Stimulated activated CD8-positive, alpha-beta memory T cell treated with anti-CD3 and anti-CD28 coated beads, Interleukin-12 subunit alpha, Interleukin-12 subunit beta, amount 100 ng/mL, for 1 hour (primary cell): ENCODE results near the gene COL23A1.
A peak's percentile ranks its signal among the peaks of the same experiment; 100 is the strongest.

Experiments
- DNase-seq: peaks from one replicate; pipeline ENCODE4 v3.0.0-alpha.2; 2020; ENCODE audit warnings: low read depth

The COL23A1 gene

DNA sequence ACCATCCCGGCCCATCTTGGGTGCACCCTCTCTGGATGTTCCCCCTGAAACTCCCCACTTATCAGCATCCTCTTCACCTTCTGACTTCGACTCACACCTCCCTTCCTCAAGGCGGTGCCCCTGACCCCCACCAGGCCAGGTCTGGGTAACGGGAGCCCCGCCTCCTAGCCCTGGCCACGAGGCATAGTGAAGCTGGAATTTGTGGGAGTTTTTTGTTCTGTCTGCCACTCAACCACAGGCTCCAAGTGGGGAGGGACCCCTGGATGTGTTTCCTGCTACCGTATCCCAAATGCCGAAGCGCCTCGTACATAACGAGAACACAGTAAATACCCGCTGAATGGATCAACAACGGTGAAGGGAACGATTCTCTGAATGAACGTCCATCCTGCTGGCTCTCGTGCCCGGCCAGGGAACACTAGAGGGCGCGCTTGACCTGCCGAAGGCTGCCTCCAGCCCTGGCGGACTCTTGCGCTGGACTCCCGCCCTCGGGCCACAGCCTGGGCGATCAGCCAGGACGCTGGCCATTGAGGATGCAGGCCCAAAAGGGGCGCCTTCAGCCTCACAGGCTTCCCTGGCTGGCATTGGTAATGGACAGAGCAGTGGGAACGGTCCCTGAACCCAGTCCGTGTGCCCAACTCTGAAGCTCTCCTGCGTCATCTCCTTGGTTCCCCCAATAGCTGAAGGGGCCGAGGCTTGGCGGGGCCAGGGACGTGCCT, 310.3 kb downstream of the COL23A1 start:
- DNase-seq, result peak; percentile 27

GRCh38 chr5:178279026-178279722, 311.0 kb downstream of the COL23A1 start:
- no peak for DNase-seq

- no peak for DNase-seq
These were observed 311.7 kb downstream of the COL23A1 start for GRCh38 chr5:178278358-178279023.

DNA sequence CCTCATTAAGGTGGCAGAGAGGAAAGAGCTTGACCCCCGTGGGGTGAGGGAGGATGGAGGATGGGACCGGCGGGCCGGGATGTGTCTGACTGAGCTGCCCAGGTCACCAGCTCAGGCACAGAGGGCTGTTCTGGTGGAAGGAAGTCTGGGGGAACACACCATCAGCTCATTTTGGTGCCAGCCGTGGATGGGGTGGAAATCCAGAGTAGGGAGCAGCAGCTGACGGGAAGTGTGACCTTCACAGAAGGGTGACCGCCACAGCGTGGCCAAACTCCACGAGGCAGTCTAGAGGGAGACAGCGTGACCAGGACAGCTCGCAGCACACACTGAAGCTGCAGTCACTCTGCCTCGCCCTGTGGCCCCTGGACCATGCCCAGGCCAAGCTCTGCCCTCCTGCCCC, 312.3 kb downstream of the COL23A1 start:
- DNase-seq, result no peak

DNA sequence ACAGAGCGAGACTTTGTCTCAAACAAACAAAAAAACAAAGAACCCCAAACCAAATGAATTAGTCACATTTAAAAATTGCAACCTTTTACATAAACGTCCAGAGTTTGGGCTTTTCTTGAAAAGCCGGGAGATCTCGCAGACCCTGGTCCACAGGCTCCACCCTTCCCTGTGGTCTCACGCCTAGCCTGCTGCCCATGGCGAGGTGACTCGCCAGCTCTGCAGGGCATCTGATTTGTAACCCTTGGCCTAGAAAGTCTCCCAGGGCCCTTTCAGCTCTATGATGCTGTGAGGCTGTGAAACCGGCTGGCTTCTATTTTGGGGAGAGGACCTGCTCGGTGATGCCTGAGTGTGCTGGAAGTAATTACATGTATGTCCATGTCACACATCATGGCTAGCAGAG, 312.8 kb downstream of the COL23A1 start:
- DNase-seq, result no peak

- no peak for DNase-seq
These were observed 315.2 kb downstream of the COL23A1 start for GRCh38 chr5:178274781-178275537.

- no peak for DNase-seq
These were observed 316.3 kb downstream of the COL23A1 start for GRCh38 chr5:178273665-178274541.

- DNase-seq, result no peak
These were observed 317.2 kb downstream of the COL23A1 start for GRCh38 chr5:178273041-178273440.

DNA sequence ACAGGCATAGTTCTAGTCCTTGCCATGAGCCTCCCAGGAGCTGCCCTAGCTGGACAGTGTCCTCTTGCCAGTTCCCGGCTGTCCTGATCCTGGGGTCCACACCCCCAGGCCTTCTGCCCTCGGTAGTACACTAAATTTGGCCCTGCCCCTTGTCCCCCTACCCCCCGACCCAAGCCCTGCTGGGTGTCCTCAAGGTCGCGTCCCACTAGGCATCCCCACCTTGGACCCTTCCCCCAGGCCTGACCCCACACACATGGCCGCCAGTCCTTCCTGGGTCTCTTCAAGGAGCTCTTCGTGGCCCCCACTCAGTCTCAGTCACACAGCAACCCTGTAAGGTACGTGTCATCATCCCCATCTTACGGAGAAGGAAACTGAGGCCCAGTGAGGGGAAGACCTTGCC, 317.6 kb downstream of the COL23A1 start:
- DNase-seq, result no peak

DNA sequence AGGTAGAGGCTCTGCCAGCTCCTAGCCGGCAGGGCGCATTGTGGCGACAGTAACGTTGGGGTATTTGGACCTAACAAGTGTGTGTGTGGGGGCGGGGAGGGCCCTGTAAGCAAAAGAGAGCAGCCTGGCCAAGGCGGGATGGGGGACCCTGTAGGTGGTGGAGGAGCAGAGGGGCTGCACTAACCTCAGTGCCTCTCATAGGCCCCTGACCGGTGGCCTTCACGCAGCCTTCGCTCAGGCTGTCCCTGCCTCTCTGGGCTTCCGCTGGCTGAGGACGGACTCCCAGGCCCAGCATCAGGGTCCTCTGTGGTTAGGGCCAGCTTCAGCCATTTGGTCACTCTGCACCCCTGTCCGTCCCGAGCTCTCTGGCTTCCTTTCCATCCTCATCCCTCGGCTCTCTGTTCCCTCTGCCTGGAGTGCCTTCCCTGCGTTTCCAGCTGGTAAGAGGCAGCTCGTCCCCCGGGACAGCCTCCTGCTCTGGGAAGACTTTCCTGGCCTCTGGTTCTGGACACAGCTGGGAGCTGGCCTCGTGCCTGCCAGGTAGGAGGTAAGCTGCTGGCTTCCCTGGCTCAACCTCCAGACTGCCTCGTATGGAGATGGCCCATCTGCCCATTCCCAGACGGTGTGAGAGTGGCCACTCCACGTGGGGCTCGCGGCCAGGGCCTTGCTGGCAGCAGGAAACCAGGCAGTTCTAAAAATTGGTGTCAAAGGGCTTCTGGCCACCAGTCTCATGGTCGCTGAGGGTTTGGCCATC, 318.3 kb downstream of the COL23A1 start:
- no peak for DNase-seq

DNA sequence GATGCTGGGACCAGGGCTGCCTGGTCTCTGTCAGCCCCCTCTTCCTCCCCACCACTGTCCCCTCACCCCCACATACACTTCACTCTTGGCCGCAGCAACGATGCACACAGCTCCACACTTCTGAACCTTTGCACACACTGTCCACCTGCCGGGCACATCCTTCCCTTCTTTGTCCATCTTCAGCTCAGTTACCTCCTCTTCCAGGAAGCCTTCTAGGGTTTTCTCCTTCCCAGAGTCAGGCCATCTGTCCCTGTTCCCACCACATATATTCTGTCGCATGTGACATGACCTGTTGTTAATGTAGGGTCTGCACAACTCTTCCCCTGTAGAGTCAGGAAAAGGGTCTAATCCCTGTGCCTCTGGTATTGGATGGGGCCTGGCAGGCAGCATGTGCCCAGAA, 319.0 kb downstream of the COL23A1 start:
- DNase-seq, result no peak

GRCh38 chr5:178269499-178269898, 320.7 kb downstream of the COL23A1 start:
- DNase-seq, result no peak

DNA sequence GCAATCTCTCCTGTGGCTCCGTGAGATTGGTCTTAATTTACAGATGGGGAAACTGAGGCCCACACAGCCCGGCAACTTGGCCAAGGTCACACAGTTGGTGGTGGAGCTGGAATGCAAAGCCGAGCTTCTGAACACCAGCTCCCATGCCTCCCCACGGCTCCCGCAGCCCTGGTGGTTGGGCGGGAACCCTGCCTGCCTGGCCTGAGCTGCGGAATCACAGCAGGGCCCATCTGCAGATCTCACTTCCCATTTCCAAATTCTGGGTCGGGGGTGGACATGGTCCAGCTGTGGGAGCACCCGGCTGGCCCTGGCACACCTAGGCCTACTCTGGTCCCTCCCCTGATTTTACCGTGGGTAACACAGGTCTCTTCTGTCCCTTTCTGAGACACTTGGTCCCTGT, 322.3 kb downstream of the COL23A1 start:
- no peak for DNase-seq

GRCh38 chr5:178267245-178267644, 322.9 kb downstream of the COL23A1 start:
- DNase-seq, result no peak

DNA sequence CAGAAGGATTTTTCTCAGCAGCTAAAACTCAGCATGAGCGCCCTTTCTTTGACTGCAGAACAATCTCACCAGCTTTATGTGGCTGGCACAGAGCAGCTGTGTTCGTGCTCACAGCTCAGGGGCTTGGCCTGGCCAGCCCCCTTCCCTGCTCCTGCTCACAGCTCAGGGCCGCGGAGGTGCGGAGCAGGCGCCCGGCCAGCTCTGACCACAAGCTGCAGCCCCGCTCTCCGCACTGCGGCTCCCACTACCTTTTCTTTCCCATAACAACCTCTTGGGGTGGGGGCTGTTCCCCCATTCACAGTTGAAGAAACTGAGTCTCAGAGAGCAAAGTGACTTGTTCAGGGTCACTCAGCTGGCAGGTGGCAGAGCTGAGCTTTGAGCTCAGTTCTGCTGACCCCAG, 323.6 kb downstream of the COL23A1 start:
- DNase-seq, result no peak

DNA sequence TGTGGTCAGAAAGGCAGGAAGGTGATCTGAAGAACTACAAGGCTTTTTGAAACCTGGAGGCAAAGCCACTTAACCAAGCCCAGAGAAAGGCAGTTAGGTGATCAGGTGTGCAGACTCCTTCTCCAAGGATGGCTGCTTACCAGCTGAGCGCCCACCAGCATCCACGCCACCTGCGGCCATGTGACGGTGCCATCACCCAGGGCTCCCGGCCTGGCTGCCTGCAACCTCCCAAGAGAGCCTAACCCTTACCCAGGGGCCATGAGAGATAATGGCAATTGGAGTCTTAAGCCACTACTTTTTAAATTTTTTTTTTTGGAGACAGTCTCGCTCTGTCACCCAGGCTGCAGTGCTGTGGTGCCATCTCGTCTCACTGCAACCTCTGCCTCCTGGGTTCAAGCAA, 324.4 kb downstream of the COL23A1 start:
- DNase-seq, result no peak

DNA sequence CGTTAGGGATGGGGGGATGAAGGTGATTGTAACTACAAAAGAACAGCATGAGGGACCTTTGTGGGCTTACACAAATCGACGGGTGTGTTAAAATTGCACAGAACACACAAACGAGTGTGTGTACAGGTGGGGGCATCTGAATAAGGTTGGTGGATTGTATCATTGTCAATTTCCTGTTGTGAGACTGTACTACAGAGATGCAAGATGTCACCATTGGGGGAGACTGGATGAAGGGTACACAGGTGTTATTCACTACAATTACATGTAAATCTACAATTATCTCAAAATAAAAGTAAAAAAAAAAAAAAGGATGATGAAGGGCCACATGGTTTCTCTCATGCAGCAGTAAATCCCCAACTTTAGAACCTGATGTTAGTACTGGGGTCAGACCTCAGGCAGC, 326.1 kb downstream of the COL23A1 start:
- DNase-seq, result no peak

GRCh38 chr5:178261666-178262600, 328.3 kb downstream of the COL23A1 start:
- no peak for DNase-seq
